HG03432 (cell line): ENCODE results near the gene B9D2.
"Not testable (repeated sequence)": the region's sequence is repeated elsewhere in the genome, so short reads cannot be mapped to it uniquely, and the experiment has no call there.

Source experiments
- ATAC-seq: cut with Tn5 transposase; IDR thresholded peaks from one replicate; pipeline ENCODE4 v1.9.1; 2021; ENCODE audit warnings: mild to moderate bottlenecking, moderate library complexity; ENCODE audit not compliant: unreplicated experiment

Gene B9D2

DNA sequence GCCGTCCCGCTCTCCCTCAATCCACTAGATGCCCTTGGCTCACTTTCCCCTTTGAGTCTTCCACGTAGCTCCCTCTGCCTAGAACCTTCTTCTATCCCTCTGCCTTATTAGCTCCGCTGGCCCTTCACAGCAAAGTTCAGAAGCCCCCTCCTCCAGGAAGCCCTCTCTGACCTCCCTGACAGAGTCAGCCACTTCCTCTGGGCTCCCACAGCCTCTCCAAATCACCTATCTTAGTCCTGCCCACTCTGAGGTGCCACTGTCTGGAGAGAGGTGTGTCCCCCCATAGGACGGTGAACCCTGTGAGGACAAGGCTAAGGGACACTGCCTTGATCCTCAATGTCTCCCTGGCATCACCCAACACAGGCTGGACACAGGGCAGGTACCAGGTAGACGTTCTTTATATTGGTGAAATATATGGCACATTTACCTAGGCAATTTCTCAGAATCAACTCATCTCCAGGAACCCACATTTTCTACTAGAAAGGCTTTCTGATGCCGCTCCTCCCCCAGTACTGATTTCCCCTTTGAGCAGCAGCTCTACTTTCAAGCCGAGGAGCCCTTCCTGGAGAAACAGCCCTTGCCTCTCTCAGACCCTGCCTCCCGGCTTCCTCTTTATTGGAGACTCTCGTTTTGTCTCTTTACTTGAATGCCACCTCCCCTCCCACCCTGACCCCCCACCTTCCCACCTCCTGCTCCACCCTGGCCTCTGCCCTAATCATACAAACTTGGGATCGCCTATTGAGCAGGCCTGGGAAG is 6.8 kb downstream of the B9D2 start:
- ATAC-seq, result no peak

DNA sequence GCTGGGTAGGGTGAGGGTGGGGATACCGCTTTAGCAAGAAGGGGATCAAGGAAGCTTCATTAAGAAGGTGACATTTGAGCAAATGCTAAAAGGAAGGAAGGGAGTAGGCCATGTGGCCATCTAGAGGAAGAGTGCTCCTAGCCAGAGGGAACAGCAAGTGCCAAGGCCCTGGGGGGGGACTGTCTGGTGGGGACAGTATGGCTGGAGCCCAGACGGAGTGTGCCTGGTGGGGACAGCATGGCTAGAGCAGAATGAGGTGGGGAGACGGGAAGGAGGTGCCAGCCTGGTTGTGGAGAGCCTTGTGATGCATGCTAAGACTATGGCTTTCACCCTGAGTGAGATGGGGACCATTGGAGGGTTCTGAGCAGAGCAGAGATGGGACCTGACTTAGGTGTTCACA is 8.1 kb downstream of the B9D2 start:
- ATAC-seq, result no peak

DNA sequence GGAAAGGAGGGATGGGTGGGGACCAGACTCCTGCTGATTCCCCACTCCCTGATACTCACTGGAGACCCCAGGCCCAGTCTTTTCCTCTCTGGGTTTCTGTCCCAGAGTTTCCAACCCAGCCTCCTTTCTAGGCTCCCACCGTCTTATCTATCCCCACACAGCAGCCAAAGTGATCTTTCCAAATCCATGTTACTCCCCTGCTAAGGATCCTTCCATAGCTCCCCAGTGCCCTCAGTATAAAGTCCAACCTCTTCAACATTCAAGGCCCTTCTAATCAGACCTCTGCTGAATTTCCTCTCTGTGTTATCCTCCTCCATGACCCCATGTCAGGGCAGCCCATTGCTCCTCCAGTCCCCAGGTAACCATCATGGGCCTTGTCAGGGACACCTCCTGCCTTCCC is 8.9 kb downstream of the B9D2 start:
- no peak for ATAC-seq

DNA sequence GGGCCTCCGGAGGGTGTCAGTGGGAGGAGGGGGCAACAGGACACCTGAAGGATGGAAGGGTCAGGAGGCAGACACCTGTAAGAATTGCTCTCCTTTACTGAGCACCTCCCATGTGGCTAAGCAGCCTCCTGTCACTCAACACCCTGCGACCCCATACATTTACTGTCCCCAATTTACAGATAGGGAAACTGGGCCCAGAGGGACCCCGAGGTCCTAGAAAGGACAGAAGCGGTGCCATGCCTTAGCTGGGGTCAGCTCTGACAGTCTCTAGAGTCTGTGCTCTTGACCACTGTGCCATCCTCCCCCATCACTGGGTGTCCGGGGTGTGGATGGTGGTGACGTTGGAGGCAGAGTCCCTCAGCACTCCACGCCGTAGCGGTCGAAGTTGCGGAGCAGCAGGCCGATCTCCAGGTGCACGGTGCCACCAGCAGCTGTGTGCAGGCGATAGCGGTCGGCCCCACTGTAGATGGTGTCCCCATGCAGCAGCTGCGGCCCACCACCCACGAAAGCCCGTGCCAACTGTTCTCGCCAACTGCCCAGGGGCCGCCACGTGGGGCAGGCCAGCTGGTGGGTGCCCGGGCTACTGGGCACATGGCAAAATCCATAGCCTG is 9.5 kb downstream of the B9D2 start:
- no peak for ATAC-seq

DNA sequence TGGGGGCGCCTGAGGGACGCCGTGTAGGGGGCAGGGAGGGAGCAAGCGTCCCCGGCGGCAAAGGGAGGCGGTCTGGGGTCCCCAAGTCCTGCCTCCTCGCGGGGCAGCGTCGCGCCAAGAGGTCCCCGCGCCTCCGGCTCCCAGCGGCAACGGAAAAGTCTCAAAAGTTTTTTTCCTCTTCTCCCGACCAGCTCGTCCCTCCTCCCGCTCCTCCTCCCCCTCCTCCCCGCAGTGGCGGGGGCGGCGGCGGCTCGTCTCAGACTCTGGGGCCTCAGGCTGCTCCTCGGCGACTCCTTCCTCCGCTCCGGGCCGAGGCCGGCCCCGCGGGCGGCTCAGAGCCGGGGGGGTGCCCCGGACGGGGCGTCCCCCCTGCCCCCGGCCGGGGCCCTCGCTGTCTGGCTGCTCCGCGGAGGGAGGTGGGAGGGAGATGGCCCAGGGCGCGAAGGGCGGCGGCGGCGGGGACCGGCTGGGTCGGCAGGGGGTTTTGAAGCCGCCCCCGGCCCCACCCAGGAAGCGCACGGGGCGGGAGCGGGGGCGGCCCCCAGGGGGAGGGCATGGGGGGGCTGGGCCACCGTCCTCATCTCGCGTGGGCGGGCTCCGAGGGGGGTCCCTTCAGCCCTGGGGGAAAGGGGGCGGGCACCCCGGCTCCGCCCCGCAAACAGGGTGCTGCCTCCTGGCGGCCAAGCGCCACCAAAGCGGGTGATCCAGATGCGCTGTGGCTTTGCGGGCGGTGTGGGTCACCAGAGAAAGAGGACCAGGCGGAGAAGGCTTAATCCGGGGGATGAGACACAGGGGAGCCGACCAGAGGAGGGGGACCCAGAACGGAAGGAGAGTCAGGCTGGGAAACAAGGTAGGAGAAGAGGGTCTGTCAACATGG is 10.2 kb downstream of the B9D2 start, which contains the start of gene TGFB1:
Gene TGFB1, minus strand, starts transcription at position 457 of the 877 bp plus-strand sequence. CDS start 878 bp downstream, outside the sequence.
- ATAC-seq, result peak; percentile 48

DNA sequence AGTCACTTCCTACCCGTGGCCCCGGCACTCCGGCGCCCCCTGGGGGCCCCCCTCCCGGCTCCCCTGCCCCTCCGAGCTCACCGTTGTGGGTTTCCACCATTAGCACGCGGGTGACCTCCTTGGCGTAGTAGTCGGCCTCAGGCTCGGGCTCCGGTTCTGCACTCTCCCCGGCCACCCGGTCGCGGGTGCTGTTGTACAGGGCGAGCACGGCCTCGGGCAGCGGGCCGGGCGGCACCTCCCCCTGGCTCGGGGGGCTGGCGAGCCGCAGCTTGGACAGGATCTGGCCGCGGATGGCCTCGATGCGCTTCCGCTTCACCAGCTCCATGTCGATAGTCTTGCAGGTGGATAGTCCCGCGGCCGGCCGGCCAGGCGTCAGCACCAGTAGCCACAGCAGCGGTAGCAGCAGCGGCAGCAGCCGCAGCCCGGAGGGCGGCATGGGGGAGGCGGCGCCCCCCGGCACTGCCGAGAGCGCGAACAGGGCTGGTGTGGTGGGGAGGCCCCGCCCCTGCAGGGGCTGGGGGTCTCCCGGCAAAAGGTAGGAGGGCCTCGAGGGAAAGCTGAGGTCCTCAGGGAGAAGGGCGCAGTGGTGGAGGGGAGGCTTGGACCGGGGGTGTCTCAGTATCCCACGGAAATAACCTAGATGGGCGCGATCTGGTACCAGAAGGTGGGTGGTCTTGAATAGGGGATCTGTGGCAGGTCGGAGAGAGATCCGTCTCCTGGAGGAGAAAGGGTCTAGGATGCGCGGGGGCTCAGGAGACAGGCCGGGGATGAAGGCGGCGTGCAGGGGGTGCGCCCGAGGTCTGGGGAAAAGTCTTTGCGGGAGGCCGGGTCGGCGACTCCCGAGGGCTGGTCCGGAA is 11.1 kb downstream of the B9D2 start:
- peak; percentile 3 for ATAC-seq

DNA sequence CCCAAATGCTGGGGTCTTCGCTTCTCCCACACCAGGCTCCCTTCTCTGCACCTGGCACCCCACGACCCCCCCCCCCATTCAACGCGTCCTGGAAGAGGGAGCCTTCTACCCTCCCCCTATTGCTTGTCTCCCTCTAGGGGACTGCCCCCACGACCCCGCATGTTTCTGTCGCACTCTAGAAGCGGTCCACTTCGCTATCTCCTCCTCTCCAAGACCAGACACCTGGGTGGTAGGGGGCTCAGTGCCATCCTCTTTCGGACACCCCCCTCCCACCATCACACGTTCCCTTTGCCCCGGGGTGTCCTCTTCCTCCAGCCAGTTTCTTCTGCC is 11.7 kb downstream of the B9D2 start:
- no peak for ATAC-seq

DNA sequence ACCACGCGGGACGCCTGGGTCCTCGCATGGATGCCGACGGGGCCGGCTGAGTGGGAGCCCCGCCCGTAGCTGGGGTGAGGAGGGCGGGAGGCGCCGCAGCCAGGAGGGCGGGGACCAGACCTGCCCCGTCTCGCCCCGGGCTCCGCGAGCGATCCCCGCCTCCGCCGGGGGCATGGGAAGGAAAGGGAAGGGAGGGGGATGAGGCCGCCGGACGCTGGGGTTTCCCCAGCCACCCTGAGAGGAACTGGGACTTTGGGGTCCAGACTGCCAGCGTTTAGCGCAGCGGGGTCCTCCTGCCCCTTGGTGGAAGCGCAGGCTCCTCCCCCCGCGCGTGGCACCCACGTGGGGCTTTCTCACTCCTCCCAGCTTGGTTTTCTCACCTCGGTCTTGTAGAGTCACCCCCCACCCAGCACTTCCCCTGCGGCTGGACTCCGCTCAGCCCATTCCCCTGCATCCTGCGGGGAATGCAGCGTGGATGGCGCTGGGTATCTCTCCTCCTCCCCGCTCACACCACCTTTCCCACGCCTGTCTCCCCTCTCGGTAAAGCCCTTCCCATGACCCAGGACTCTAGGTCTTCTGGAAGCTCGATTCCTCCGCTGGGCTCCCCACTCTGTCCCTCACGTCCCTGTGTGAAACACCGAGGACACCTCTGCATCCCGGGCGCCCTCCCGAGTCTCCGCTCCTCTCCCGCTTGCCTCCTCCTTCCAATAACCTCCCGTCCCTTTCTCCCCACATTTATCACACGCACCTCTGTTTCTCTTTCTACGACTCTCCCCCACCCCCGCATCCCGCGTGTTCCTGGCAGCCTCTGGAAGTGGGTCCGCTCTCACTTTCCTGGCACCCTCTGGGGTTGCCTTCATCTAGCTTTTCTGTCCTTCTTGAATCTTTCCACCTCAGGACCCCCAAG is 12.4 kb downstream of the B9D2 start:
- ATAC-seq, result peak; percentile 41

DNA sequence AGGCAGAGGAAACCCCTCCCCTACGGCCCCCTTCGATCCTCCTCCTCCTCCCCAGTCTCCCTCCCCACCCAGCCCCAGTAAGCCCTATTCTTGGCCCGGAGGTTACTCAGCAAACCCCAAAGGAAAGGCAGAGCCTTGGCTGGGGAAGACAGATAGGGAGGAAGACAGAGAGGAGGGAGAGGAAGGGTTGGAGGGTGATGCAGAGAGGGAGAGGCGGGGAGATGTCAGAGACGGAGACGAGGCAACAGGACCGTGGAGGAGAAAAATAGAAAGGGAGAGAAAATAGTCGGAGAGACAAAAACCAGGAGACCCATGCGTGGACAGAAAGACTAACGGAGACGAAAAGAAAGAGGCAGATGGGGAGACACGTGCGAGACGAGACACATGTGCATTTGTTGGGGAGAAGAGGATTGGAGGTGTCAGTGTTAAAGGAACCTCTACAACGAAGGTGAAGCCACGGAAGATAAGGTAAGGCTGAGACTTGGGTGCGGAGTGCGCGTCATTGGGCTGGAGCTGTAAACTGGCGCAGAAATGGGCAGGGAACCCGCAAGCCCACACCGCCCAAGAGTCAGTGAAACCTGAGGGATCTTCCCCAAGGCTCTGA is 13.1 kb downstream of the B9D2 start:
- ATAC-seq, result no peak

DNA sequence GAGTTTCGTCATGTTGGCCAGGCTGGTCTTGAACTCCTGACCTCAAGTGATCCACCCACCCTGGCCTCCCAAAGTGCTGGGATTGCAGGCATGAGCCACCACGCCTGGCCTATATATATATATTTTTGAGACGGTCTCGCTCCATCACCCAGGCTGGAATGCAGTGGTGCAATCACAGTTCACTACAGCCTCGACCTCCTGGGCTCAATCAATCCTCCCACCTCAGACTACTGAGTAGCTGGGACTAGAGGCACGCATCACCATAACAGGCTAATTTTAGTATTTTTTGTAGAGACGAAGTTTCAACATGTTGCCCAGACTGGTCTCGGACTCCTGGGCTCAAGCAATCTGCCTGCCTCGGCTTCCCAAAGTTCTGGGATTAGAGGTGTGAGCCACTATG is 17.0 kb downstream of the B9D2 start:
- not testable (repeated sequence) for ATAC-seq

DNA sequence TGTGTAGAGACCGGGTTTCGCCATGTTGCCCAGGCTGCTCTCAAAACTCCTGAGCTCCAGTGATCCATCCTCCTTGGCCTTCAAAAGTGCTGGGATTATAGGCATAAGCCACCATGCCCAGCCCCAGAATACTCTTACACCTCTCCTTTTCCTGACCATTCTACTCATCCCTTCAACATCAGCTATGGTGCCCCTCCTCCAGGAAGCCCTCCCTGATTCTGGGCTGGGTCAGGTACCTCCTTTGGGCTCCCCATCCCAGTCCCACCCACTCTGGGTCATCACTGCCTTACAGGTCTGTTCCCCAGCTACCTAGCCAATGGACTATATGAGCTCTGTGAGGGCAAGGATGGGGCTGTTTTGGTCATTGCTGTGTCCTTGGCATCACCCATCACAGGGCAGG is 19.8 kb downstream of the B9D2 start:
- ATAC-seq, result no peak

DNA sequence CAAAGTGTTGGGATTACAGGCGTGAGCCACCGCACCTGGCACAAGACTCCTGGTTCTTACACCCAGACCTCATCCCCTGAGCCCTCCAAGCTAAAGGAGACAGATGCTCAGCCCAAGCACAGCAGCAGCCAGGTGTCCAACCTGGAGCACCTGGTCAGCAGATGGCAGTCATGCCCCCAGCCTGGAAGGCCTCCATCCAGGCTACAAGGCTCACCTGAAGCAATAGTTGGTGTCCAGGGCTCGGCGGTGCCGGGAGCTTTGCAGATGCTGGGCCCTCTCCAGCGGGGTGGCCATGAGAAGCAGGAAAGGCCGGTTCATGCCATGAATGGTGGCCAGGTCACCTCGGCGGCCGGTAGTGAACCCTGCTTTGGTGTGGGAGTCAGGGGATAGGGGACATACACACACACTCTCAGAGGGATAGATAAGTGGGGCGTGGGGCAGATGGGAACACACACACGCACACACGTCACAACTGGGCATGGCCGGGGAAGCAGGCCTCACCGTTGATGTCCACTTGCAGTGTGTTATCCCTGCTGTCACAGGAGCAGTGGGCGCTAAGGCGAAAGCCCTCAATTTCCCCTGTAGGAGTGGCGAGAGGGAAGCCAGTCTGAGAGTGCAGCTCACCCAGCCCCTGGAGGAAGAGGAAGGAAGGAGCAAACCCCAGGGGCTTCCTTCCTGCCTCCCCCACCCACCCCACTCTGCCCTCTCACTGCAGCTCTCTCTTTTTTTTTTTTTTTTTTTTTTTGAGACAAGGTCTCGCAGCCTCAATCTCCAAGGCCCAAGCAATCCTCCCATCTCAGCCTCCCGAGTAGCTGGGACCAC is 22.1 kb downstream of the B9D2 start:
- no peak for ATAC-seq

DNA sequence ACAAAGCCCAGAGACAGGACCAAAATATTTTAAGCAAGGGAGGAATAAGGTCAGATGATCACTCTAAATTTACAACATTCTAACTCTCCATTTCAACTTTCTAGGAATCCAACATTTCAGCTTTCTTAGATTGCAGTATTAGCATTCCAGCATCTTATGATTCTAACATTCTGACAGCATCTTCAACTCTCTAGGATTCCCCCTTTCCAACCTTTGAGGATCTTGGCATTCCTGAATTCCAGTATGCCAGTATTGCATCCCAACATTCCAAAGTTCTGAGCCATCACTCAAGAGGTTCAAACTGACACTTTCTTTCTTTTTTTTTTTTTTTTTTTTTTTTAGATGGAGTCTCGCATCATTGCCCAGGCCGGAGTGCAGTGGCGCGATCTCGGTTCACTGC is 24.0 kb downstream of the B9D2 start:
- no peak for ATAC-seq

DNA sequence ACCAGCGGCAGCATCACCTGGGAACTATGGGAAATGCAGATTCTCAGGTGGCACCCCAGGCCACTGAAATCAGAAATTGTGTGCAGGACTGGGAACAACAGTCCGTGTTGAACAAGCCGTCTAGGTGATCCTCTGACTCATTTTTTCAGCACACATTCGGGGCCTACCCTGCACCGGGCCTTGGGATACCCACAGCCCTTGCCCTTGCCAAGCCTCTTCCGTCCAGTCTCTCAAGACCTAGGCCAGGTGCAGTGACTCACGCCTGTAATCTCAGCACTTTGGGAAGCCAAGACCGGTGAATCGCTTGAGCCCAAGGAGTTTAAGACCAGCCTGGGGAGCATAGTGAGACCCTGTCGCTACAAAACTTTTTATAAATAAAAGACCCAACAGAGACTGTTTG is 28.5 kb downstream of the B9D2 start:
- ATAC-seq, result no peak

DNA sequence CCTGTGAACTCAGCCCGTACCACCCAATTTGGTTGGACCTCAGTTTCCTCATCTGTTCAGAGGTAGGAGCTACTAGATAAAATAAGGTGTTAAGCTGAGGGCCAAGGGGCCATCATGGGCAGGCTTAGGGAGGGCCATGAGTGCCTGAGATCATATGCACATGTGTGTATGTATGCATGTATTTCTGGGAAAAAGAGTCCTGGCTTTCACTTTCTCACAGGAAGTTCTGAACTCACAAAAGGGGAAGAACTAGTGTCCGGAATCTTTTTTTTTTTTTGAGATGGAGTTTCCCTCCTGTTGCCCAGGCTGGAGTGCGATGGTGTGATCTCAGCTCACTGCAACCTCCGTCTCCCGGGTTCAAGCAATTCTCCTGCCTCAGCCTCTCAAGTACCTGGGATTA is 29.2 kb downstream of the B9D2 start:
- ATAC-seq, result no peak

DNA sequence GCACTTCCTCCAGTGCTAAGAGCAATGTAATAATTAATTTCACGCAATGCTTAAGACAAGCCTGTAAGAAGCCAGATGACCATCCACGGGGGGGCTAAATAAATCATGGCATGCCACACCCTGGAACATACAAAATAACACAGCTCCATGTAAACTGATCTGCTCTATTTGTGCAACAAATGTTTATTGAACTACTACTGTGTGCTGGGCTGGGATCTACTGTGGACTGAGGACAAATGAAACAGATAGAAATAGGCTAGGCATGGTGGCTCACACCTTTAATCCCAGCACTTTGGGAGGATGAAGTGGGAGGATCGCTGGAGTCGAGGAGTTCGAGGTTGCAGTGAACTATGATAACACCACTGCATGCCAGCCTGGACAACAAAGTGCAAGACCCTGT is 31.5 kb downstream of the B9D2 start:
- no peak for ATAC-seq

DNA sequence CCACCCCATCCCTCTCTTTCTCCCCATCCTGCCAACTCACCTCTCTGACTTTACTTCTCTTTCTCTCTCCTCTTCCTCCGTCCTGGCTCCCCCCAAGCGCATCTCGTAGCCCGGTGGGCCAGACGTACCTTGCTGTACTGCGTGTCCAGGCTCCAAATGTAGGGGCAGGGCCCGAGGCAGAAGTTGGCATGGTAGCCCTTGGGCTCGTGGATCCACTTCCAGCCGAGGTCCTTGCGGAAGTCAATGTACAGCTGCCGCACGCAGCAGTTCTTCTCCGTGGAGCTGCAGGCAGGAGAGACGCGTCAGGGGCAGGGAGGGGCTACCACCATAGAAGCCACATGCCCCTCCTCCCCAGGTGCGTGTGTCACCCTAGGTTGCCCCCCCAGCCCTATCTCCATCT is 31.9 kb downstream of the B9D2 start:
- ATAC-seq, result no peak

DNA sequence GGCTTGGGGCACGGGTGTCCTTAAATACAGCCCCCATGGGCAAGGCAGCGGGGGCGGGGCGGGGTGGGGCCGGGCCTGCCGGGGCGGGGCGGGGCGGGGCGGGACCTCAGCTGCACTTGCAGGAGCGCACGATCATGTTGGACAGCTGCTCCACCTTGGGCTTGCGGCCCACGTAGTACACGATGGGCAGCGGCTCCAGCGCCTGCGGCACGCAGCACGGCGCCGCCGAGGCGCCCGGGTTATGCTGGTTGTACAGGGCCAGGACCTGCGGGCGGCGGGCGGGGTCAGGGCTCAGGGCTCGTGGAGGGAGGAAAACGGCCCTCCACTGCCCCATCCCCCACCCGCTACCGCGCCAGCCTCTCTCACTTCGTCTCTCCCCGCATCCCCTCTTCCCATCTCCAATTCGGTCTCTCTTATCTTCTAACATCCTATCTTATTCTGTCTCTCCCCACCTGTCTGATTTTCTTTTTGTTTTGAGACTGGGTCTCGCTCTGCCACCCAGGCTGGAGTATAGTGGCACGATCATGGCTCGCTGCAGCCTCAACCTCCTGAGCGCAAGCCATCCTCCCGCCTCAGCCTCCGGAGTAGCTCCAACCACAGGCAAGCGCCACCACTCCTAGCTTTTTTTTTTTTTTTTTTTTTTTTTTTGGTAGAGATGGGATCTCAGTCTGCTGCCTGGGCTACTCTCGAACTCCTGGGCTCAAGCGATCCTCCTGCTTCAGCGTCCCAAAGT is 32.8 kb downstream of the B9D2 start:
- no peak for ATAC-seq
